Neural progenitor cell (in vitro differentiated cells): ENCODE data around the gene FMO3. TPM values are rescaled to one million over a fixed set of nuclear protein-coding genes. Genes with fewer than 3 reads are reported as not detected.

Experiments
- DNase-seq: peaks from one replicate; pipeline ENCODE4 v3.0.0-alpha.2; 2016; ENCODE audit warnings: low spot score
- H2AFZ ChIP-seq: fragments of 200-600 bp; sonication (generic); replicated peaks from 2 replicates; pipeline ENCODE4 v1.6.1; 2016; ENCODE audit warnings: antibody characterized with exemption
- H3F3A ChIP-seq: fragments of 200-600 bp; sonication (generic); 2 replicates; pipeline ENCODE4 v1.6.1; 2016; ENCODE audit warnings: antibody characterized with exemption, low read depth
- H3K27ac ChIP-seq: fragments of 200-600 bp; sonication (generic); 2 replicates; pipeline ENCODE4 v1.5.1; 2016; ENCODE audit warnings: mild to moderate bottlenecking
- H3K27me3 ChIP-seq: fragments of 200-600 bp; sonication (generic); 2 replicates; pipeline ENCODE4 v1.6.1; 2016; ENCODE audit warnings: mild to moderate bottlenecking, moderate library complexity
- H3K36me3 ChIP-seq: fragments of 200-600 bp; sonication (generic); 2 replicates; pipeline ENCODE4 v1.5.1; 2016
- H3K4me1 ChIP-seq: fragments of 200-600 bp; sonication (generic); 2 replicates; pipeline ENCODE4 v1.6.1; 2016; ENCODE audit warnings: mixed run types
- H3K4me2 ChIP-seq: fragments of 200-600 bp; sonication (generic); 2 replicates; pipeline ENCODE4 v1.6.1; 2016
- H3K4me3 ChIP-seq: fragments of 200-600 bp; sonication (generic); 2 replicates; pipeline ENCODE4 v1.5.1; 2016
- H3K79me2 ChIP-seq: fragments of 200-600 bp; sonication (generic); 2 replicates; pipeline ENCODE4 v1.6.1; 2016; ENCODE audit warnings: low read depth
- H3K9ac ChIP-seq: fragments of 200-600 bp; sonication (generic); 2 replicates; pipeline ENCODE4 v1.6.1; 2016
- H3K9me3 ChIP-seq: fragments of 200-600 bp; sonication (generic); 2 replicates; pipeline ENCODE4 v1.5.1; 2016; ENCODE audit warnings: low read depth
- H4K20me1 ChIP-seq: fragments of 200-600 bp; sonication (generic); 2 replicates; pipeline ENCODE4 v1.6.1; 2016; ENCODE audit warnings: low read depth
- H3K27ac Mint-ChIP-seq: 3 replicates; pipeline ENCODE4 v1.8.0; 2021; ENCODE audit warnings: mixed read lengths
- H3K27me3 Mint-ChIP-seq: 2 replicates; pipeline ENCODE4 v1.8.0; 2022; ENCODE audit warnings: low read depth, mild to moderate bottlenecking, inconsistent platforms, moderate library complexity, mixed read lengths; ENCODE audit not compliant: insufficient read depth
- H3K36me3 Mint-ChIP-seq: 3 replicates; pipeline ENCODE4 v1.8.0; 2021; ENCODE audit warnings: mixed read lengths
- H3K4me1 Mint-ChIP-seq: 3 replicates; pipeline ENCODE4 v1.8.0; 2021; ENCODE audit warnings: mixed read lengths
- H3K4me3 Mint-ChIP-seq: 3 replicates; pipeline ENCODE4 v1.8.0; 2021; ENCODE audit warnings: mild to moderate bottlenecking, moderate library complexity, mixed read lengths
- H3K9me3 Mint-ChIP-seq: 3 replicates; pipeline ENCODE4 v1.8.0; 2020; ENCODE audit warnings: mixed read lengths
- EZH2 ChIP-seq: fragments of 200-600 bp; sonication (generic); IDR thresholded peaks from 2 replicates; pipeline ENCODE4 v1.6.1; 2017; ENCODE audit warnings: antibody characterized with exemption, mild to moderate bottlenecking, moderate library complexity
- EZH2phosphoT487 ChIP-seq: fragments of 200-600 bp; sonication (generic); IDR thresholded peaks from 2 replicates; pipeline ENCODE4 v1.6.1; 2017; ENCODE audit warnings: antibody characterized with exemption
- total RNA-seq: library from RNA; depleted of rRNA; stranded (reverse); fragments of >200 nt; gene quantifications from 2 replicates; pipeline ENCODE4 v1.2.3, GENCODE V29; 2015; ENCODE audit warnings: low replicate concordance
- TF ChIP-seq, protein P1 (sequence below): fragments of 200-600 bp; sonication (generic); IDR thresholded peaks from 2 replicates; pipeline ENCODE4 v1.5.1; 2017; ENCODE audit warnings: antibody characterized with exemption, mild to moderate bottlenecking

FMO3 gene
- total RNA-seq, result not detected in 2 replicates

DNA sequence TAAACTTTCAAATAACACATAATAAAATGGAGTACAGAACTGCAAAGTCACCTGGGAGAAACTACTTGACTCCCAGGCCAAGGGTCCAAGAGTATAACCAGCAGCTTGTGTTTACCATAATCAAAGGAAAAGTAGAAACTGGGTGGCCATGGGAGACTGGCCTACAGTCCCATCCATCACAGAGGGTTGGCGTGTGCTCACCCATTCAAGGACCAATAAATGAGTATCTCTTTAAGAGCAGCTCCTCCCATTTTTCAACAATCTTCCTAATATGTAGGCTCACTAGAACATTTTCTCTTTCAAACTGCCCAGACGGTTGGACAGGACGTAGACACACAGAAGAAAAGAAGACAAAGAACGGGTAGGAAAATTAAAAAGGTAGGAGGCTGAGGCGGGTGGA lies at the start of gene FMO3:
Gene FMO3 (plus strand): TSS at position 302 of the 400 bp plus-strand sequence. CDS start 1,754 bp downstream, outside the sequence.
- no peak within 1 kb of the TSS for H2AFZ ChIP-seq
- no peaks in the 10 kb centered on the region for H3K4me1 ChIP-seq
- no peak within 1 kb of the TSS for H3K4me3 ChIP-seq
- H3K36me3 Mint-ChIP-seq, result no peaks in the 10 kb centered on the region
- H3K9me3 ChIP-seq, result no peaks in the 10 kb centered on the region
- H3F3A ChIP-seq, result peaks cover 7% of the 10 kb centered on the region
- no peaks in the 10 kb centered on the region for H3K79me2 ChIP-seq
- peaks cover 2% of the 10 kb centered on the region for H3K27me3 Mint-ChIP-seq
- H3K9me3 Mint-ChIP-seq, result no peaks in the 10 kb centered on the region
- H3K4me2 ChIP-seq, result no peak within 1 kb of the TSS
- H4K20me1 ChIP-seq, result no peaks in the 10 kb centered on the region
- DNase-seq, result no peak
- no peaks in the 10 kb centered on the region for H3K4me1 Mint-ChIP-seq
- H3K27me3 ChIP-seq, result no peaks in the 10 kb centered on the region
- TF ChIP-seq EZH2phosphoT487, result no peak
- no peaks in the 10 kb centered on the region for H3K36me3 ChIP-seq
- H3K27ac ChIP-seq, result no peak within 1 kb of the TSS
- no peak within 1 kb of the TSS for H3K9ac ChIP-seq
- no peak within 1 kb of the TSS for H3K27ac Mint-ChIP-seq
- no peak within 1 kb of the TSS for H3K4me3 Mint-ChIP-seq

DNA sequence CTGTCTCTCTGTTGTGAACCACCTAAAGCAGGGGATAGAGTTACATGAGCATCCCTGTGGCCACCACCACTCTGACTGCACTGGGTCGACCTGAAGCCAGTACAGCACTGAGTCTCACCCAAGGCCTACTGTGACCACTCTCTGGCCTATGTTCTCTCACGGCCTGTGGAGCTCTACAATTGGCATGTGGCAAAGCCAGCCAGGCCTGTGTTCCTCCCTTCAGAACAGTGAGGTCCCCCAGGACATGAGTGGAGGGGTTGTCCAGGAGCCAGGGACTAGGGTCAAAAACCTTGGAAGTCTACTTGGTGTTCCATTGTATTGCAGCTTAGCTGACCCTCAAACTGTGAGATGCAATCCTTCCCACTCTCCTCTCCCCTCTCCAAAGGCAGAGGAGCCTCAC lies 42.7 kb upstream of the FMO3 start:
- Histone ChIP-seq H2AFZ (no peak overlapping the region), H3K4me2 (no peak overlapping the region), H3F3A (no peaks in the 10 kb centered on the region), H4K20me1 (no peaks in the 10 kb centered on the region), H3K9ac (no peak overlapping the region), H3K79me2 (no peaks in the 10 kb centered on the region), H3K27ac (no peak overlapping the region), H3K9me3 (peaks cover 6% of the 10 kb centered on the region), H3K4me1 (no peaks in the 10 kb centered on the region), H3K27me3 (no peaks in the 10 kb centered on the region), H3K36me3 (no peaks in the 10 kb centered on the region), H3K4me3 (no peak overlapping the region)
- TF ChIP-seq, protein P1, sequence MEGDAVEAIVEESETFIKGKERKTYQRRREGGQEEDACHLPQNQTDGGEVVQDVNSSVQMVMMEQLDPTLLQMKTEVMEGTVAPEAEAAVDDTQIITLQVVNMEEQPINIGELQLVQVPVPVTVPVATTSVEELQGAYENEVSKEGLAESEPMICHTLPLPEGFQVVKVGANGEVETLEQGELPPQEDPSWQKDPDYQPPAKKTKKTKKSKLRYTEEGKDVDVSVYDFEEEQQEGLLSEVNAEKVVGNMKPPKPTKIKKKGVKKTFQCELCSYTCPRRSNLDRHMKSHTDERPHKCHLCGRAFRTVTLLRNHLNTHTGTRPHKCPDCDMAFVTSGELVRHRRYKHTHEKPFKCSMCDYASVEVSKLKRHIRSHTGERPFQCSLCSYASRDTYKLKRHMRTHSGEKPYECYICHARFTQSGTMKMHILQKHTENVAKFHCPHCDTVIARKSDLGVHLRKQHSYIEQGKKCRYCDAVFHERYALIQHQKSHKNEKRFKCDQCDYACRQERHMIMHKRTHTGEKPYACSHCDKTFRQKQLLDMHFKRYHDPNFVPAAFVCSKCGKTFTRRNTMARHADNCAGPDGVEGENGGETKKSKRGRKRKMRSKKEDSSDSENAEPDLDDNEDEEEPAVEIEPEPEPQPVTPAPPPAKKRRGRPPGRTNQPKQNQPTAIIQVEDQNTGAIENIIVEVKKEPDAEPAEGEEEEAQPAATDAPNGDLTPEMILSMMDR, result no peak
- TF ChIP-seq EZH2 (no peak), EZH2phosphoT487 (no peak)
- Mint-ChIP-seq H3K9me3 (peaks cover 16% of the 10 kb centered on the region), H3K27me3 (peaks cover 2% of the 10 kb centered on the region), H3K27ac (no peak overlapping the region), H3K4me1 (no peaks in the 10 kb centered on the region), H3K4me3 (no peak overlapping the region), H3K36me3 (no peaks in the 10 kb centered on the region)
- DNase-seq, result no peak

DNA sequence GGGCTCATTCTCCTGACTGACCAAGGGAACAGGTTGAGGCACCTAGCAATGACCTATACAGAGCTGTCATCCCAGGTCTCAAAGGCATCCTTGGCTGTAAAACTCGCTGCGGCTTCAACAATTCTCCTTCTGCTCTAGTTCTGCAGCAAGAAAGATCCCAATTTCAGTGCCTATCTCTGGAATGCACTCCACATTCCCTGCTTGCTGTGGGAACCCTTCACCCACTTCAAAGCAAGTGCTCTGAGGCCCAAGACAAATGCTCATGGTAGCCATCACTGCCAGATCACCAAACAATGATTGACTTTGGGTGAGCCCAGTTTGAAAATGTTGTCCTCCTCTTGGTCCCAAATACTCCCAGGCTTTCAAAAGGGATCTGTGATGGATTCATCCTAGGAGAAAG lies 37.7 kb upstream of the FMO3 start:
- Mint-ChIP-seq H3K9me3 (peaks cover 3% of the 10 kb centered on the region), H3K27me3 (peaks cover 3% of the 10 kb centered on the region), H3K4me3 (no peak overlapping the region), H3K36me3 (no peaks in the 10 kb centered on the region), H3K27ac (no peak overlapping the region), H3K4me1 (peaks cover 2% of the 10 kb centered on the region)
- no peaks in the 10 kb centered on the region for H3K27me3 ChIP-seq
- H3K4me2 ChIP-seq, result no peak overlapping the region
- no peak overlapping the region for H3K27ac ChIP-seq
- no peaks in the 10 kb centered on the region for H3K9me3 ChIP-seq
- H3K79me2 ChIP-seq, result no peaks in the 10 kb centered on the region
- no peaks in the 10 kb centered on the region for H3K36me3 ChIP-seq
- no peak overlapping the region for H3K9ac ChIP-seq
- no peak overlapping the region for H3K4me3 ChIP-seq
- no peak overlapping the region for H2AFZ ChIP-seq
- TF ChIP-seq, protein P1, result no peak
- TF ChIP-seq EZH2 (no peak), EZH2phosphoT487 (no peak)
- DNase-seq, result no peak
- no peaks in the 10 kb centered on the region for H3F3A ChIP-seq
- H4K20me1 ChIP-seq, result no peaks in the 10 kb centered on the region
- H3K4me1 ChIP-seq, result no peaks in the 10 kb centered on the region

DNA sequence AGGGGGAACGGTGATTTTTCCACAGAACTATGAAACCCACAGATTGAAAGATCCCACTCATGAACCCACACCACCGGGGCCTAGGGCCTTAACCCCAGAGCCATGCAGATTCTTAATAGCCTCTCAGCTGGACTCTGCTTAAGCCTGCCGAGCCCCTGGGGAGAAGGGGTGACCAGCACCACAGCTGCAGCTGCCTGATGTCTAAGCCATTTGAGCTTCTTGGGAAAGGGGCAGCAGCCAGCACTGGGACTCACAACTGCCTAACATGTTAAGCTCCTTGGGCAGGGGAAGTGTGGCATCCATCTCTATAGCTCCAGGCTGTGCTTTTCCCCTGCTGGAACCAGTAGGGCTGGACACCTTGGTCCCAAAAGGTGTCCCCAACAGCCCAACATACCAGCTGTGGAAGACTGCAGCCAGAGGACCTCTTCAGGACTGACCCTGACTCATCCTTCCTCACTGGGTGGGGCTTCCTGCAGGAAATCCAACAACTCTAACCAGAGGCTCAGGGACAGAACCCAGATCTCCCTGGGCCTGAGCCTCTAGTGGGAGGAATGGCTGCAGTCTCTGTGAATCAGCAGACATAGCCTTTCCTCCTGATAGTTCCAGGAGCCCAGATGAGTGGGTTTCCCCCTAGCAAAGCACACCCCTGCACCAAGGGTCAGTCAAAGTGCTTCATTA lies 34.6 kb upstream of the FMO3 start:
- Histone ChIP-seq H3K4me2 (no peak overlapping the region), H3K4me1 (no peaks in the 10 kb centered on the region), H3F3A (no peaks in the 10 kb centered on the region), H2AFZ (no peak overlapping the region), H3K27me3 (no peaks in the 10 kb centered on the region), H4K20me1 (no peaks in the 10 kb centered on the region), H3K36me3 (no peaks in the 10 kb centered on the region), H3K27ac (no peak overlapping the region), H3K4me3 (no peak overlapping the region), H3K79me2 (no peaks in the 10 kb centered on the region), H3K9ac (no peak overlapping the region), H3K9me3 (no peaks in the 10 kb centered on the region)
- no peak for DNase-seq
- H3K27ac Mint-ChIP-seq, result no peak overlapping the region
- TF ChIP-seq EZH2 (no peak), EZH2phosphoT487 (no peak)
- TF ChIP-seq, protein P1, result no peak
- H3K9me3 Mint-ChIP-seq, result peaks cover 3% of the 10 kb centered on the region
- no peak overlapping the region for H3K4me3 Mint-ChIP-seq
- H3K27me3 Mint-ChIP-seq, result peaks cover 3% of the 10 kb centered on the region
- H3K36me3 Mint-ChIP-seq, result no peaks in the 10 kb centered on the region
- peaks cover 2% of the 10 kb centered on the region for H3K4me1 Mint-ChIP-seq
